Smooth muscle cell of trachea (primary cell): ENCODE measurements around the gene BRPF1. TPM values are rescaled to one million over a fixed set of nuclear protein-coding genes. Genes with fewer than 3 reads are reported as not detected.

Source experiments
- total RNA-seq: library from RNA; depleted of rRNA; stranded (reverse); fragments of >200 nt; gene quantifications from 2 replicates; pipeline ENCODE4 v1.2.1, GENCODE V29; 2014

Gene BRPF1, protein sequence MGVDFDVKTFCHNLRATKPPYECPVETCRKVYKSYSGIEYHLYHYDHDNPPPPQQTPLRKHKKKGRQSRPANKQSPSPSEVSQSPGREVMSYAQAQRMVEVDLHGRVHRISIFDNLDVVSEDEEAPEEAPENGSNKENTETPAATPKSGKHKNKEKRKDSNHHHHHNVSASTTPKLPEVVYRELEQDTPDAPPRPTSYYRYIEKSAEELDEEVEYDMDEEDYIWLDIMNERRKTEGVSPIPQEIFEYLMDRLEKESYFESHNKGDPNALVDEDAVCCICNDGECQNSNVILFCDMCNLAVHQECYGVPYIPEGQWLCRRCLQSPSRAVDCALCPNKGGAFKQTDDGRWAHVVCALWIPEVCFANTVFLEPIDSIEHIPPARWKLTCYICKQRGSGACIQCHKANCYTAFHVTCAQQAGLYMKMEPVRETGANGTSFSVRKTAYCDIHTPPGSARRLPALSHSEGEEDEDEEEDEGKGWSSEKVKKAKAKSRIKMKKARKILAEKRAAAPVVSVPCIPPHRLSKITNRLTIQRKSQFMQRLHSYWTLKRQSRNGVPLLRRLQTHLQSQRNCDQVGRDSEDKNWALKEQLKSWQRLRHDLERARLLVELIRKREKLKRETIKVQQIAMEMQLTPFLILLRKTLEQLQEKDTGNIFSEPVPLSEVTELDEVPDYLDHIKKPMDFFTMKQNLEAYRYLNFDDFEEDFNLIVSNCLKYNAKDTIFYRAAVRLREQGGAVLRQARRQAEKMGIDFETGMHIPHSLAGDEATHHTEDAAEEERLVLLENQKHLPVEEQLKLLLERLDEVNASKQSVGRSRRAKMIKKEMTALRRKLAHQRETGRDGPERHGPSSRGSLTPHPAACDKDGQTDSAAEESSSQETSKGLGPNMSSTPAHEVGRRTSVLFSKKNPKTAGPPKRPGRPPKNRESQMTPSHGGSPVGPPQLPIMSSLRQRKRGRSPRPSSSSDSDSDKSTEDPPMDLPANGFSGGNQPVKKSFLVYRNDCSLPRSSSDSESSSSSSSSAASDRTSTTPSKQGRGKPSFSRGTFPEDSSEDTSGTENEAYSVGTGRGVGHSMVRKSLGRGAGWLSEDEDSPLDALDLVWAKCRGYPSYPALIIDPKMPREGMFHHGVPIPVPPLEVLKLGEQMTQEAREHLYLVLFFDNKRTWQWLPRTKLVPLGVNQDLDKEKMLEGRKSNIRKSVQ (N-terminal part only)
- 15.3 and 16.5 TPM in 2 replicates for total RNA-seq

DNA sequence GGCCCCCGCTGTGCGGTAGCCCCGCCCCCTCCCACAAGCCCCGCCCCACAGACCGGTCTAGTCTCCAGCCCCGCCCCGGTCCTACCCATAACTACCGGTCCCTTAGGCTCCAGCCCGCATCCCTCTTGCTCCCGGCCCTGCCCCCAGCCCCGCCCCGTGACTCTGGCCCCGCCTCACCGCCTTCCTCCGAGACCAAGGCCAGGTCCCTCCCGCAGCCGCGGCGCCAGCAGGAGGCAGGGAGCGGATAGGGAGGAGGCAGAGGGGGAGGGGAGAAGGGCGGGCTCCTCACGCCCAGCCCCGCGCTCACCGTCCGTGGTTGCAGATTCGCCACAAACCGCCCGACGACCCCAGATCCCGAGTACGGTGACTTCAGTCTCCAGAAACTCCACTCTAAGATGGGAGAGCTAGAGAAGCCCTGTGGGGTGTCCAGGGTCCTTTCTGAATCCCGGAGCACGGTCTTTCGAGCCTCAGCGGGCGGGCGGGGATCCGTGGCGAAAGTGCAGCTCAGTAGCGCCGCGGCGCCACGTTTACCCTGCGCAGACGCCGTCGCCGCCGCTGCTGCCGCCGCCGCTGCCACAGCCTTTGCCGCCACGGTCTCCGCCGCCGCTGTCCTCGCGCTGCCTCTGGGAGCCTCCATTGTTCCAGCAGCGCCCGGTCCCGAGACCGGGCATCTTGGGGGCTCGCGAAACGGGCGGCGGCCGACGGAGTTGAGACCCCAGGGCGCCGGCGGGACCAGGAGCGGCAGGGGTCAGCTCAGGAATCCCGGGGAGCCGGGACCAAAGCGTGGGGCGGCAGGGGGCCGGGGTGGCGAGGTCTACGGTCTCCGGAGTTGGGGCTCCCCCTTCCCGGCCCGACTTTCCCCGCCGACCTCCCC, at the start of gene BRPF1:
Gene BRPF1 (plus strand): TSS at position 530 of the 874 bp plus-strand sequence. CDS start 2,406 bp downstream, outside the sequence.

DNA sequence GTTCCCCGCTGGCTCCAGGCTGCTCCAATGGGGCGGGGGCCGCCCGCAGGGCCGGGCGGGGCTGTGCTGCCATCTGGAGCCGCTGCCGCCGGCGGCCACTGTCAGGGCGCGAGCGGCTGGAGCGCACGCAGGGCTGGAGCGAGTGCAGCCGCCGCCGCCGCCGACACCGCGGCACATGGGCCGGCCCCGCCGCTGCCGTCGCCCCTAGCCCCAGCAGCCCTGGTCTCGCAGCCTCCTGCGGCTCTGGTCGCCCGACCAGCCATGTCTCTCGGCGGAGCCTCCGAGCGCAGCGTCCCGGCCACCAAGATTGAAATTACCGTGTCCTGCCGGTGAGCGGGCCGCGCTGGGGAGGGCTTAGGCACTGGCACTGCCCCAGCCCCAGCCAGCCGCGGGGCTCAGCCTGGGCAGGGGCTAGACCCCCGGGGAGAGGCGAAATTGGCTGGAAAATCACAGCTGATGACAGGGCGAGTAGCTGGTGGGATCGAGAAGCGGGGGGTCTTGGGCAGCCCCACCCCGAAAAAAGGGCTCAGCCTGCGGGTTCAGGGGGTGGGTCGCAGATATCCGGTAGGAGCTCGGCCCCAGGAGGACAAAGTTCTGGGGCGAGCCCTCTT, 27.7 kb upstream of the BRPF1 start, which contains the start of gene CPNE9:
Gene CPNE9 (plus strand): TSS at position 98 of the 611 bp plus-strand sequence. CDS start 164 bp downstream, at position 262.

DNA sequence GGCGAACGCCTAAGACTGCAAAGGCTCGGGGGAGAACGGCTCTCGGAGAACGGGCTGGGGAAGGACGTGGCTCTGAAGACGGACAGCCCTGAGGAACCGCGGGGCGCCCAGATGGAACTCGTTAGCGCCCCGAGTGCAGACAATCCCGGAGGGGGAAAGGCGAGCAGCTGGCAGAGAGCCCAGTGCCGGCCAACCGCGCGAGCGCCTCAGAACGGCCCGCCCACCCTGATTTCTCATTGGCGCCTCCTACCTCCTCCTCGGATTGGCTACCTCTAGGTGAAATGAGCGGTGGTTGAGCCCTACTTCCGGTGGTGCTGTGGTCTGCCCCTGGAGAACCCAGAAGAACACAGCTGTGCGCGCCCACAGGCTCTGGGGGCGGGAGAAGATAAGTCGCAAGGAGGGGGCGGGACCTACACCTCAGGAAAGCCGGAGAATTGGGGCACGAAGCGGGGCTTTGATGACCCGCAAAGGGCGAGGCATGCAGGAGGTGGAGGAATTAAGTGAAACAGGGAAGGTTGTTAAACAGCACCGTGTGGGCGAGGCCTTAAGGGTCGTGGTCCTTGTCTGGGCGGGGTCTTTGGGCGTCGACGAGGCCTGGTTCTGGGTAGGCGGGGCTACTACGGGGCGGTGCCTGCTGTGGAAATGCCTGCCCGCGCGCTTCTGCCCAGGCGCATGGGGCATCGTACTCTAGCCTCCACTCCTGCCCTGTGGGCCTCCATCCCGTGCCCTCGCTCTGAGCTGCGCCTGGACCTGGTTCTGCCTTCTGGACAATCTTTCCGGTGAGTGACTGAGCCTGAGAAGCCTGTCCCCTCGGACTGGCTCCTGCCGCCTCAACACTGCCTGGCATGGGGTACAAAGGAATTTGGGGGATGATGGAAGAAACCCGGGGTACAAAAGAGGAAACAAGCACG, 18.4 kb downstream of the BRPF1 start, which contains the start of gene OGG1:
Gene OGG1 (plus strand): TSS at position 308 of the 911 bp plus-strand sequence. CDS start 335 bp downstream, at position 643.

DNA sequence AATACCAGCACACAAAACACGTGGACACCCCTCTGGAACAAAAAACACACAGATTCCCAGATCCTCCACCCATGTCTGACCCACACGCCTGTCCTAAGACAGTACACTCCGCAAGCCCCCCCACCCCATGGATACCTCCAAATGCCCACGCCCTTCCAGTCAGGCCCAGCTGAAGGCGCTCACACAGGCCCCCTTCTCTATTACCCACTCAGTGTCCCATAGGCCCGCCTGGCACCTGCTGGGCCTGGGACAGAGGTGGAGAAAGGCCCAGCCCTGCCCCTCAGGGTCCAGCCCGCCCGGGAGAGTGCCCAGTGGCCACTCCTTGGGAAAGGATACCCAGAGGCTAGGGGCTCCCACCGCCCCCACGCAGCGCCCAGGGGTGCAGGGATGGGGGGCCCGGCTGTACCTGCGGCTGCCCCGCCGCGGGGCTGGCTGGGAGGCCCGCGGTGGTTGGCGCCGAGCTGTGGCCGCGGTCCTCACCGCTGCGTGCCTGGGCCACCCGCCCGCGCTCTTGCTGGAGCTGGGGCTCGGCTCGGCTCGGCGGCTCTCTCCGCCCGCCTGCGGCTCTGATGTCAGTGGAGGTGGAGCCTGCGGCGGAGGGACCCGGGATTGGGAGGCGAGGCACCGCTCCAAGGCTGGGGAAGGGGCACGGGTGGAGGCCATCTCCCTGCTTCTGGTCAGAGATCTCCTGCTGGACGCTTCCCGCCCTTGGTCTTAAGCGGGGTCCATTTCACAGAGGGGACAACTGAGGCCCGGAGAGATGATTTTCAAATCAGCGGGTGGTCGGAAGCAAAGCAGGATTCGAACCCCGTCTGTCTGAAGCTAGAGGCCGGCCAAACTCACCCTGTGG, 38.1 kb downstream of the BRPF1 start, which contains the start of gene CAMK1:
Gene CAMK1 (minus strand): TSS at position 522 of the 850 bp plus-strand sequence. CDS start 2,198 bp downstream, outside the sequence.

DNA sequence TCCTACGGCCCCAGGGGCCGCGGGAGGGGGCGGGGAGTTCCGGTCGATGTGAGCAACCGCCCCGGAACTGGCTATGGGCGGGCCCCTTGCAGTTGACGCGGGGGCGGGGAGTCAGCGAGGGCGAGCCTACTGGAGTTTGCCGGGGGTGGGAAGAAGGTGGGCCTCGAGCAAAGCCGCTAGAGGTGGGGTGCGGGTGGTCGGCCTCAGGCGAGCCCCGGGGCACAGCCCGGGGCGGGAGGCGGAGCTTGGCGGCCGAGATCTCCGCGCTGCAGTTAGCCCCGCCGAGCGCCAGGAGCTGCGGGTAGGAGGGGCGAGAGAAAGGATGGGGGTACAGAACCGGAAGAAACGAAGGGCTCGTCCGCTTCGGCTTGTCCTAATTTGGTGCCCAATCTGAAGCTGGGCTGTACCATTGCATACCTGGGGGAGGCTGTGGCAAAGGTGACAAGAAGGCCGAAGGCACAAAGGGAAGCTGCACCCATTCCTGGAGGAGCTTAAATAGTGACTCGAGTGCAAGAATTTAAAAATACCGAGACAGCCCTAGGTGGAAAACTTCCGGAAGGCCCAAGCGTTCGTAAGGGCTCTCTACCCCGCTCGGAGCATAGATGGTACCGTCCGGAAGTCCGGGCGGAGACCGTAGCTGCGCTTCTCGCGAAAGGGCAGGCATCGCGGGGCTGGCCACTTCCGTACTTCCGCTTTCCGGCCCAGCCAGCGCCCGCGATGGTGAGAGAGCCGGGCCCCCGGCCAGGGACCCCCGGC, 61.0 kb downstream of the BRPF1 start, which contains the start of the genes ARPC4 and TADA3:
Gene ARPC4 (plus strand): TSS at position 678 of the 756 bp plus-strand sequence. CDS start 40 bp downstream, at position 718.
Gene TADA3 (minus strand): TSS at position 69 of the 756 bp plus-strand sequence. CDS start 1,007 bp downstream, outside the sequence.

Other genes with a start within 250 kb of the BRPF1 start
- gene LHFPL4, start 177.9 kb upstream of the BRPF1 start, total RNA-seq, result under 0.01 TPM in 2 replicates
- gene MTMR14, start 82.2 kb upstream of the BRPF1 start, total RNA-seq, result 41.4 and 48.4 TPM in 2 replicates
- not detected in 2 replicates for gene CPNE9, start 27.9 kb upstream of the BRPF1 start, total RNA-seq
- gene OGG1, start 18.2 kb downstream of the BRPF1 start, total RNA-seq, result 20.9 and 27.3 TPM in 2 replicates
- gene CAMK1, start 38.2 kb downstream of the BRPF1 start, total RNA-seq, result 55.6 and 65.2 TPM in 2 replicates
- 94.1 and 101 TPM in 2 replicates for gene TADA3, start 60.7 kb downstream of the BRPF1 start, total RNA-seq
- 190 and 245 TPM in 2 replicates for gene ARPC4, start 61.3 kb downstream of the BRPF1 start, total RNA-seq
- gene TTLL3, start 78.5 kb downstream of the BRPF1 start, total RNA-seq, result 34.7 and 37.2 TPM in 2 replicates
- 32.4 and 39.3 TPM in 2 replicates for gene RPUSD3, start 112.3 kb downstream of the BRPF1 start, total RNA-seq
- gene CIDEC, start 148.5 kb downstream of the BRPF1 start, total RNA-seq, result 0.17 and 0.44 TPM in 2 replicates
- 32.4 and 35.1 TPM in 2 replicates for gene JAGN1, start 158.9 kb downstream of the BRPF1 start, total RNA-seq
- gene IL17RE, start 171.1 kb downstream of the BRPF1 start, total RNA-seq, result 1.5 and 2.8 TPM in 2 replicates
- gene IL17RC, start 185.4 kb downstream of the BRPF1 start, total RNA-seq, result 57.6 and 58.9 TPM in 2 replicates
- 16.0 and 47.8 TPM in 2 replicates for gene CRELD1, start 202.1 kb downstream of the BRPF1 start, total RNA-seq
- 5.4 and 7.1 TPM in 2 replicates for gene PRRT3, start 220.7 kb downstream of the BRPF1 start, total RNA-seq